H9 (cell line): Measurements from ENCODE around the gene CWC27. TPM values are rescaled to one million over a fixed set of nuclear protein-coding genes. Genes with fewer than 3 reads are reported as not detected.

ENCODE experiments used
- DNase-seq: peaks from one replicate; pipeline ENCODE4 v3.0.0-alpha.2; 2017
- H2AFZ ChIP-seq: one replicate; pipeline ENCODE4 v1.6.1; 2013; ENCODE audit warnings: mild to moderate bottlenecking, low read length, control low read depth, moderate library complexity
- H2AK5ac ChIP-seq: 2 replicates; pipeline ENCODE4 v1.6.1; 2013; ENCODE audit warnings: low read length, control low read depth, mixed read lengths; ENCODE audit not compliant: insufficient read length
- H2BK120ac ChIP-seq: one replicate; pipeline ENCODE4 v1.6.1; 2013; ENCODE audit warnings: low read depth, mild to moderate bottlenecking, low read length, control low read depth, inconsistent platforms; ENCODE audit not compliant: poor library complexity, severe bottlenecking
- H2BK12ac ChIP-seq: 2 replicates; pipeline ENCODE4 v1.6.1; 2013; ENCODE audit warnings: low read length, control low read depth, mixed read lengths, low read depth; ENCODE audit not compliant: insufficient read length
- H2BK15ac ChIP-seq: 2 replicates; pipeline ENCODE4 v1.6.1; 2013; ENCODE audit warnings: low read depth, low read length, control low read depth
- H2BK20ac ChIP-seq: one replicate; pipeline ENCODE4 v1.6.1; 2013; ENCODE audit warnings: low read depth, mild to moderate bottlenecking, low read length, control low read depth, inconsistent platforms; ENCODE audit not compliant: poor library complexity, severe bottlenecking
- H2BK5ac ChIP-seq: 2 replicates; pipeline ENCODE4 v1.6.1; 2013; ENCODE audit warnings: low read length, control low read depth, mixed read lengths; ENCODE audit not compliant: insufficient read length
- H3K14ac ChIP-seq: 2 replicates; pipeline ENCODE4 v1.6.1; 2013; ENCODE audit warnings: low read length, control low read depth; ENCODE audit not compliant: insufficient read depth
- H3K18ac ChIP-seq: 2 replicates; pipeline ENCODE4 v1.6.1; 2013; ENCODE audit warnings: low read depth, mild to moderate bottlenecking, mixed read lengths, low read length, control low read depth; ENCODE audit not compliant: insufficient read length
- H3K23ac ChIP-seq: 2 replicates; pipeline ENCODE4 v1.6.1; 2013; ENCODE audit warnings: low read length, control low read depth, mixed read lengths, low read depth; ENCODE audit not compliant: insufficient read length
- H3K23me2 ChIP-seq: 2 replicates; pipeline ENCODE4 v1.6.1; 2013; ENCODE audit warnings: low read depth, mild to moderate bottlenecking, mixed read lengths, low read length, control low read depth; ENCODE audit not compliant: insufficient read length, poor library complexity, severe bottlenecking
- H3K27ac ChIP-seq: 2 replicates; pipeline ENCODE4 v1.5.1; 2013; ENCODE audit warnings: low read length, control low read depth, mixed read lengths, low read depth; ENCODE audit not compliant: insufficient read length
- H3K27me3 ChIP-seq: 2 replicates; pipeline ENCODE4 v1.6.1; 2013; ENCODE audit warnings: low read length, control low read depth, inconsistent platforms; ENCODE audit not compliant: insufficient read depth
- H3K4ac ChIP-seq: 2 replicates; pipeline ENCODE4 v1.6.1; 2013; ENCODE audit warnings: low read depth, mild to moderate bottlenecking, control low read depth, inconsistent platforms, low read length, moderate library complexity
- H3K4me1 ChIP-seq: 2 replicates; pipeline ENCODE4 v1.6.1; 2013; ENCODE audit warnings: low read length, control low read depth, inconsistent platforms; ENCODE audit not compliant: insufficient read depth
- H3K4me2 ChIP-seq: 2 replicates; pipeline ENCODE4 v1.6.1; 2013; ENCODE audit warnings: low read length, control low read depth, mixed read lengths; ENCODE audit not compliant: insufficient read length, insufficient read depth
- H3K56ac ChIP-seq: 2 replicates; pipeline ENCODE4 v1.6.1; 2013; ENCODE audit warnings: low read depth, mild to moderate bottlenecking, mixed read lengths, low read length, control low read depth; ENCODE audit not compliant: insufficient read length
- H3K79me1 ChIP-seq: 2 replicates; pipeline ENCODE4 v1.6.1; 2013; ENCODE audit warnings: low read depth, mild to moderate bottlenecking, moderate library complexity, low read length, control low read depth, inconsistent platforms; ENCODE audit not compliant: insufficient read depth, poor library complexity, severe bottlenecking
- H3K79me2 ChIP-seq: 2 replicates; pipeline ENCODE4 v1.6.1; 2013; ENCODE audit warnings: low read length, control low read depth, inconsistent platforms; ENCODE audit not compliant: insufficient read depth
- H3K9ac ChIP-seq: 2 replicates; pipeline ENCODE4 v1.6.1; 2013; ENCODE audit warnings: low read length, control low read depth, mixed read lengths; ENCODE audit not compliant: insufficient read length; ENCODE audit errors: extremely low read depth
- H3K9me3 ChIP-seq: one replicate; pipeline ENCODE4 v1.6.1; 2013; ENCODE audit warnings: low read depth, low read length, inconsistent platforms; ENCODE audit not compliant: control insufficient read depth
- H3T11ph ChIP-seq: one replicate; pipeline ENCODE4 v1.6.1; 2013; ENCODE audit warnings: mild to moderate bottlenecking, low read length, control low read depth, inconsistent platforms
- H4K20me1 ChIP-seq: one replicate; pipeline ENCODE4 v1.6.1; 2013; ENCODE audit not compliant: control insufficient read depth, insufficient read length, insufficient read depth
- H4K5ac ChIP-seq: 2 replicates; pipeline ENCODE4 v1.6.1; 2013; ENCODE audit warnings: low read depth, mild to moderate bottlenecking, mixed read lengths, low read length, control low read depth; ENCODE audit not compliant: insufficient read length
- H4K8ac ChIP-seq: replicated peaks from 2 replicates; pipeline ENCODE4 v1.6.1; 2013; ENCODE audit warnings: low read length, control low read depth, mixed read lengths, low read depth; ENCODE audit not compliant: insufficient read length
- H4K91ac ChIP-seq: 2 replicates; pipeline ENCODE4 v1.6.1; 2013; ENCODE audit warnings: low read depth, mild to moderate bottlenecking, moderate library complexity, mixed read lengths, low read length, control low read depth; ENCODE audit not compliant: insufficient read length
- H3K27ac Mint-ChIP-seq, 3 experiments: 2 replicates in 2 of 3; 3 replicates in 1 of 3; pipeline ENCODE4 v1.8.0; 2020 to 2021; ENCODE audit warnings: mixed read lengths in 3 of 3, mild to moderate bottlenecking in 1 of 3, moderate library complexity in 1 of 3
- H3K27me3 Mint-ChIP-seq: 2 replicates; pipeline ENCODE4 v1.8.0; 2021; ENCODE audit warnings: low read depth, mild to moderate bottlenecking, moderate library complexity, mixed read lengths
- H3K36me3 Mint-ChIP-seq, 3 experiments: 2 replicates in 2 of 3; 3 replicates in 1 of 3; pipeline ENCODE4 v1.8.0; 2020 to 2021; ENCODE audit warnings: low read depth in 3 of 3, mixed read lengths in 3 of 3; ENCODE audit not compliant: insufficient read depth in 1 of 3
- H3K4me1 Mint-ChIP-seq, 2 experiments: 2 replicates each; pipeline ENCODE4 v1.8.0; 2020; ENCODE audit warnings: mixed read lengths in 2 of 2
- H3K4me3 Mint-ChIP-seq, 2 experiments: 2 replicates in 1 of 2; 3 replicates in 1 of 2; pipeline ENCODE4 v1.8.0; 2020 to 2021; ENCODE audit warnings: mild to moderate bottlenecking in 2 of 2, mixed read lengths in 2 of 2, moderate library complexity in 1 of 2
- H3K9me3 Mint-ChIP-seq, 2 experiments: 2 replicates in 1 of 2; 3 replicates in 1 of 2; pipeline ENCODE4 v1.8.0; 2020; ENCODE audit warnings: mild to moderate bottlenecking in 2 of 2, mixed read lengths in 2 of 2, moderate library complexity in 1 of 2
- CTCF ChIP-seq: fragments of 200-600 bp; sonication (generic); conservative IDR thresholded peaks from 3 replicates; pipeline ENCODE4 v1.8.0; 2021; ENCODE audit warnings: antibody characterized with exemption, mild to moderate bottlenecking
- WGBS: extraction: QIAGEN DNeasy Blood & Tissue Kit; methylation state at CpG from one replicate; pipeline ENCODE4 v1.1.7; 2013; ENCODE audit warnings: missing lambda C conversion rate, low lambda C conversion rate, mixed read lengths; ENCODE audit not compliant: insufficient read length; ENCODE audit errors: extremely low coverage; 5-methylcytosine and 5-hydroxymethylcytosine counted together
- total RNA-seq: library from RNA; stranded (reverse); gene quantifications from 2 replicates; pipeline ENCODE4 v1.2.1, GENCODE V29; 2021

CWC27 gene
- total RNA-seq, 1 experiment from 2014 or later, result 41.9 TPM

DNA sequence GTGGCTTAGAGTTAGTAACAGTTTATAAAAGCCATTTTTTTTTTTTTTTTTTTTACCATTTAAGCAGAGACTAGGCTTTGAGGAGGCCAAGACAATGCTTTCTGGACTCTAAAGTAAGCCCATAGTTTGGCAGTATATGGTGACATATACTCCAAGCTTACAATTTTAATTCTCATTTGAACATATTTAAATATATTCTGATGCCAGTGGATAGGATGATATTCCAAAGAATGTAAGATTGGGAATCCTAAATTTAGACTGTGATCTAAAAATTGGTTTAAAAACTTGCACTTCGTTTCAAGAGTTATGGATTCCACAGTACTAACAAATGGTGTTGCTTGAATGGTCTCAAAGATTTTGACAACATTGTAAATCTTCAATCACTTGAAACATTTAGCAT is 112.1 kb downstream of the CWC27 start:
- Histone ChIP-seq H3K23ac (no peak overlapping the region), H4K20me1 (no peaks in the 10 kb centered on the region), H3T11ph (no peak overlapping the region), H3K79me1 (no peaks in the 10 kb centered on the region), H3K4me1 (no peaks in the 10 kb centered on the region), H3K18ac (no peak overlapping the region), H3K4ac (no peak overlapping the region), H2BK20ac (no peak overlapping the region), H3K27me3 (no peaks in the 10 kb centered on the region), H4K5ac (no peak overlapping the region), H3K79me2 (no peaks in the 10 kb centered on the region), H3K56ac (no peak overlapping the region), H2BK120ac (no peak overlapping the region), H2AK5ac (no peak overlapping the region), H4K91ac (no peak overlapping the region), H3K23me2 (no peaks in the 10 kb centered on the region), H2BK12ac (no peak overlapping the region), H2AFZ (no peak overlapping the region), H3K9me3 (no peaks in the 10 kb centered on the region), H4K8ac (no peak overlapping the region), H3K27ac (no peak overlapping the region), H3K4me2 (no peak overlapping the region), H3K9ac (no peak overlapping the region), H3K14ac (no peak overlapping the region), H2BK15ac (no peak overlapping the region), H2BK5ac (no peak overlapping the region)
- WGBS, result no CpG with 5 or more reads among the region's 1 CpG
- Mint-ChIP-seq H3K36me3 (no peaks in the 10 kb centered on the region; a peak in 2 of 7 replicates), H3K27me3 (no peaks in the 10 kb centered on the region), H3K27ac (no peak overlapping the region), H3K4me1 (no peaks in the 10 kb centered on the region), H3K9me3 (no peaks in the 10 kb centered on the region), H3K4me3 (no peak overlapping the region)
- no peak for DNase-seq
- TF ChIP-seq CTCF, result no peak
